ENCODE results near the gene KIRREL2.
"Not testable (repeated sequence)": the region's sequence is repeated elsewhere in the genome, so short reads cannot be mapped to it uniquely, and the experiment has no call there.

The KIRREL2 gene

DNA sequence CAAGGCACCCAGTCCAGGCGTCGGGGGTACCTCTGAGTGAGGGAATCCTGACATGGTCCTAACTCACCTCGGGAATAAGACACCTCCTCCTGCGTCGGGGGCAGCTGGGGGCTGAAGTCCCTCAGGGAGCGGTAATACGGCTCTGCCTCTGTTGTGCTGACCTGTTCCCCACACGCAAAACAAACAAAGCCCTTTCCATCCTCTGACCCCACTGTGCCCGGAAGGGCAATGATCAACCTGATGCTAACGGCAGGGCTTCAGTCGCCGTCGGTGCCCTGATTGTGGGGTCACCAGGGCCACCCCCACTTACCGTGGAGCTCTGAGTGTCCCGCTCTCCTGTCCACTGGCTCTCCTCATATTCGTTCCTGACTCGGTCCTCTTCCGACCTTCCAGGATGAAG, 25.7 kb upstream of the KIRREL2 start:
- Histone ChIP-seq H3K4me3 (ENCODE audit: low read length) (no peak overlapping the region), H3K79me2 (ENCODE audit: low read length) (no peaks in the 10 kb centered on the region), H3K36me3 (replicated peaks; ENCODE audit: low read depth, low read length) (no peaks in the 10 kb centered on the region), H3K9me3 (ENCODE audit: insufficient read depth, low read length) (no peaks in the 10 kb centered on the region), H3K4me1 (ENCODE audit: low read length) (no peaks in the 10 kb centered on the region), H2AFZ (ENCODE audit: low read depth, low read length) (no peak overlapping the region), H3K9ac (ENCODE audit: low read length) (no peak overlapping the region), H3K27ac (ENCODE audit: low read length) (no peak overlapping the region), H3K27me3 (ENCODE audit: low read depth, low read length) (peaks cover 18% of the 10 kb centered on the region), H4K20me1 (ENCODE audit: insufficient read depth, low read length) (no peaks in the 10 kb centered on the region), H3K4me2 (ENCODE audit: low read length) (no peak overlapping the region)
- TF ChIP-seq EZH2phosphoT487 (IDR thresholded peaks at IDR 0.05; ENCODE audit: low read depth) = no peak
- TF ChIP-seq, protein P1, sequence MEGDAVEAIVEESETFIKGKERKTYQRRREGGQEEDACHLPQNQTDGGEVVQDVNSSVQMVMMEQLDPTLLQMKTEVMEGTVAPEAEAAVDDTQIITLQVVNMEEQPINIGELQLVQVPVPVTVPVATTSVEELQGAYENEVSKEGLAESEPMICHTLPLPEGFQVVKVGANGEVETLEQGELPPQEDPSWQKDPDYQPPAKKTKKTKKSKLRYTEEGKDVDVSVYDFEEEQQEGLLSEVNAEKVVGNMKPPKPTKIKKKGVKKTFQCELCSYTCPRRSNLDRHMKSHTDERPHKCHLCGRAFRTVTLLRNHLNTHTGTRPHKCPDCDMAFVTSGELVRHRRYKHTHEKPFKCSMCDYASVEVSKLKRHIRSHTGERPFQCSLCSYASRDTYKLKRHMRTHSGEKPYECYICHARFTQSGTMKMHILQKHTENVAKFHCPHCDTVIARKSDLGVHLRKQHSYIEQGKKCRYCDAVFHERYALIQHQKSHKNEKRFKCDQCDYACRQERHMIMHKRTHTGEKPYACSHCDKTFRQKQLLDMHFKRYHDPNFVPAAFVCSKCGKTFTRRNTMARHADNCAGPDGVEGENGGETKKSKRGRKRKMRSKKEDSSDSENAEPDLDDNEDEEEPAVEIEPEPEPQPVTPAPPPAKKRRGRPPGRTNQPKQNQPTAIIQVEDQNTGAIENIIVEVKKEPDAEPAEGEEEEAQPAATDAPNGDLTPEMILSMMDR (IDR thresholded peaks at IDR 0.05; ENCODE audit: low read depth, low read length) = no peak

DNA sequence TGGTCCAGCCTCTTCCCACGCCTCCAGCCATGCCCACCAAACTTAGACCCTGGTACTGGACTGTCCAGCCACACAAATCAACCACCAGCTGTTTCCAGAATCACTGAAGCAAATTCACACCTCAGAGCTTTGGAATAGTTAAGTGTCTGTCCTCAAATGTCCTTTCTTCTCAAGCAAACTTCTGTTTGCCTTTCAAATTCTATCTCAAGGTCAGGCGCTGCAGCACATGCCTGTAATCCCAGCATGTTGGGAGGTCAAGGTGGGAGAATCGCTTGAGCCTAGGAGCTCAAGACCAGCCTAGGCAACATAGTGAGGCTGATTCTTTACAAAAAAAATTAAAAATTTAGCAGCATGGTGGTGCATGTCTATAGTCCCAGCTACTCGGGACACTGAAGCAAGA, 24.7 kb upstream of the KIRREL2 start:
- no peak overlapping the region for H2AFZ ChIP-seq (ENCODE audit: low read depth, low read length)
- peaks cover 18% of the 10 kb centered on the region for H3K27me3 ChIP-seq (ENCODE audit: low read depth, low read length)
- no peaks in the 10 kb centered on the region for H4K20me1 ChIP-seq (ENCODE audit: insufficient read depth, low read length)
- TF ChIP-seq, protein P1 (IDR thresholded peaks at IDR 0.05; ENCODE audit: low read depth, low read length) = no peak
- no peak for TF ChIP-seq EZH2phosphoT487 (IDR thresholded peaks at IDR 0.05; ENCODE audit: low read depth)
- H3K79me2 ChIP-seq (ENCODE audit: low read length) = no peaks in the 10 kb centered on the region
- no peaks in the 10 kb centered on the region for H3K36me3 ChIP-seq (replicated peaks; ENCODE audit: low read depth, low read length)
- H3K4me3 ChIP-seq (ENCODE audit: low read length) = no peak overlapping the region
- no peaks in the 10 kb centered on the region for H3K9me3 ChIP-seq (ENCODE audit: insufficient read depth, low read length)
- no peak overlapping the region for H3K9ac ChIP-seq (ENCODE audit: low read length)
- no peaks in the 10 kb centered on the region for H3K4me1 ChIP-seq (ENCODE audit: low read length)
- H3K27ac ChIP-seq (ENCODE audit: low read length) = no peak overlapping the region
- no peak overlapping the region for H3K4me2 ChIP-seq (ENCODE audit: low read length)

DNA sequence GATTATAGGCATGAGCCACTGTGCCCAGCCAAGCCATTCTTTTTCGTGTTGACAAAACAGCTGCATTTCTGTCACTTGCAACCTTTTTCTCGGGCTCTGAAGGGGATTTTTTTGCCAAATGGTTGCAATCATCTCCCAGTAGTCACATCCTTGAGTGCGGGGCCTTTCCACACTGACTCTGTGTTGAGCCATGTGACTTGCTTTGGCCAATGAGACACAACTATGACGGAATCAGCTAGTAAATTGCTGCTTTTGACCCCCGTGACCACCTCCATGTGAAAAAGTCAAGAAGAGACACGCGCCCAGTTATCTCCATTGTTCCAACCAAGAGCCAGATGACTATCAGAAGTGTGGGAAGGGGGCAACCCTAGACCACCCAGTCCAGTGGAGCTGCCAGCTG, 22.7 kb upstream of the KIRREL2 start:
- Histone ChIP-seq H4K20me1 (ENCODE audit: insufficient read depth, low read length) (no peaks in the 10 kb centered on the region), H2AFZ (ENCODE audit: low read depth, low read length) (no peak overlapping the region), H3K27ac (ENCODE audit: low read length) (no peak overlapping the region), H3K4me2 (ENCODE audit: low read length) (no peak overlapping the region), H3K27me3 (ENCODE audit: low read depth, low read length) (peaks cover 21% of the 10 kb centered on the region), H3K9me3 (ENCODE audit: insufficient read depth, low read length) (no peaks in the 10 kb centered on the region), H3K4me3 (ENCODE audit: low read length) (no peak overlapping the region), H3K79me2 (ENCODE audit: low read length) (no peaks in the 10 kb centered on the region), H3K4me1 (ENCODE audit: low read length) (no peaks in the 10 kb centered on the region), H3K36me3 (replicated peaks; ENCODE audit: low read depth, low read length) (no peaks in the 10 kb centered on the region), H3K9ac (ENCODE audit: low read length) (no peak overlapping the region)
- TF ChIP-seq, protein P1 (IDR thresholded peaks at IDR 0.05; ENCODE audit: low read depth, low read length) = no peak
- no peak for TF ChIP-seq EZH2phosphoT487 (IDR thresholded peaks at IDR 0.05; ENCODE audit: low read depth)

DNA sequence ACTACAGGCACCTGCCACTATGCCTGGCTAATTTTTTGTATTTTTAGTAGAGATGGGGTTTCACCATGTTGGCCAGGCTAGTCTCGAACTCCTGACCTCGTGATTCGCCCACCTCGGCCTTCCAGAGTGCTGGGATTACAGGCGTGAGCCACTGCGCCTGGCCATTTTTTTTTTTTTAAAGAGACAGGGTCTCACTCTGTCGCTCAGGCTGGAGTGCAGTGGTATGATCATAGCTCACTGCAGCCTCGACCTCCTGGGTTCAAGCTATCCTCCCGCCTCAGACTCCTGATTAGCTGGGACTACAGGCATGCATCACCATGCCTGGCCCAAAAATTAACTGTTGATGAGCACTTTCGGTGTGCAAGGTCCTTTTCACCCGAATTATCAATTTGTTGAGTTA, 20.6 kb upstream of the KIRREL2 start:
- H3K27me3 ChIP-seq (ENCODE audit: low read depth, low read length) = peaks cover 21% of the 10 kb centered on the region
- not testable (repeated sequence) for H3K4me1 ChIP-seq (ENCODE audit: low read length); H3K27ac ChIP-seq (ENCODE audit: low read length); H2AFZ ChIP-seq (ENCODE audit: low read depth, low read length); H3K79me2 ChIP-seq (ENCODE audit: low read length); H3K4me2 ChIP-seq (ENCODE audit: low read length); H3K9ac ChIP-seq (ENCODE audit: low read length); H3K9me3 ChIP-seq (ENCODE audit: insufficient read depth, low read length); H4K20me1 ChIP-seq (ENCODE audit: insufficient read depth, low read length); H3K36me3 ChIP-seq (replicated peaks; ENCODE audit: low read depth, low read length); H3K4me3 ChIP-seq (ENCODE audit: low read length)
